Measurements from ENCODE around the gene CIDEB. TPM values are rescaled to one million over a fixed set of nuclear protein-coding genes. Genes with fewer than 3 reads are reported as not detected.
A peak's percentile ranks its signal among the peaks of the same experiment; 100 is the strongest.
"Not testable (repeated sequence)": the region's sequence is repeated elsewhere in the genome, so short reads cannot be mapped to it uniquely, and the experiment has no call there.

The CIDEB gene
- total RNA-seq, result 10 to 100 TPM in 1 of 9 donors, 1 to 10 TPM in 8; 1.7 to 10.1 (median 3.0) TPM
- 1 to 10 TPM; 2.6 to 3.2 TPM for polyA plus RNA-seq
- long read RNA-seq, donor 1, partial matches to known transcripts, result 0 of 4 reads
- long read RNA-seq, donor 1, other reads (novel, unspliced or antisense), result 2 of 4 reads
- long read RNA-seq, donor 2, partial matches to known transcripts, result 0 of 3 reads
- long read RNA-seq, donor 2, other reads (novel, unspliced or antisense), result 1 of 3 reads
- long read RNA-seq, donor 3, partial matches to known transcripts, result 0 of 6 reads
- long read RNA-seq, donor 3, other reads (novel, unspliced or antisense), result 2 of 6 reads

DNA sequence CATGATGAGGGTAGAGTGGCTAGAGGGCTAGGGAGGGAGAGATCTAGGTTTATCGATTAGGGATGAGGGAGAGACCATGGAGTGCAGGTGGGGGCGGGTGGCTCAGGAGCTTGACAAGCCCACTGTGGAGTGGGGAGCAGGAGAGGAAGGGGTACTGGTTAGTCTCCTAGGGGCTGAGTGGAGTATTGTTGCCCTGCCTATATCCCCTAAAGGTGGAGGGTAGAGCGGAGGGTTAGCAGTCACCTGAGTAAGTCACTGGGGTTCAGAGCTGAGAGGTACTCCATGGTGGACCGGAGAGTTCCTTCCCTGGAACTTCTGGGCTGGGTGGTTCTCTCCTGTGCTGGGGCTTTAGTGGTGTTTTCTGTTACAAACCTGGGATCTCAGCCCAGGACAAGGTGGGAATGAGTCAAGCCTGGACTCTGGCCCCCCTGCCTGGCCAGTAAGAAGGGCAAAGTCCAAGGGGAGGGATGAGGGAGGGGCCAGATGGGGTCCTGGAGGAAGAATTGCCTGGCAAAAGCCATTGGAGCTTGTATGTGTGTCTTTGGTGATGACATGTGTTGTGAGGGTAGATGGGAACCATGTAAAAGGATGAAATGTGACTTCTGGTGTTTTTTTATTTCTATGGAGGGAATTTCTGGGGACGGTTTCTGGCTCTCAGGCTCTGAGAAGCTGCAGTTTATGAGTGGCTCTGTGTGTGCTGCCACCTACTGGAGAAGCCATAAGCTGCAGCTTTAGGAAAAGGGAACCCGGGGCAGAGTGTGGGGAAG, at the start of gene CIDEB:
Gene CIDEB, minus strand, starts transcription at position 403 of the 767 bp plus-strand sequence. Its CDS starts 119 bp downstream, at position 284.
- peak in 3 of 4 donors; percentile 3 to 23 (median 13) for ATAC-seq
- H3K36me3 ChIP-seq, result peaks cover 0 to 52% (median 46%) of the 10 kb centered on the region in 9 donors

DNA sequence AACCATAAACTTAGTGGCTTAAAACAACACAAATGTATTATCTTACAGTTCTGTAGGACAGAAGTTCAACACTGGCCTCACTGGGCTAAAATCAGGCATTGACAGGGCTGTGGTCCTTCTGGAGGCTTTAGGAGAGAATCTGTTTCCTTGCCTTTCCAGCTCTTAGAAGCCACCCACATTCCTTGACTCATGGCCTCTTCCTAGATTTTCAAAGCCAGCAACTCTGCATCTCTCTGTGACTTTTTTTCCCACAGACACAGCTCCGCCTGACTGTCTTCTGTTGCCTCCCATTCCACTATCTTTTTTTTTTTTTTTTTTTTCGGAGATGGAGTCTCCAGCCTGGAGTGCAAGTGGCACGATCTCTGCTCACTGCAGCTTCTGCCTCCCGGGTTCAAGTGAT, 48.4 kb upstream of the CIDEB start:
- H3K36me3 ChIP-seq, result no peaks in the 10 kb centered on the region
- WGBS, 4 donors, result 78 to 95% (median 92%) methylated on average over 4 of the region's 4 CpGs
- TF ChIP-seq, protein P1, sequence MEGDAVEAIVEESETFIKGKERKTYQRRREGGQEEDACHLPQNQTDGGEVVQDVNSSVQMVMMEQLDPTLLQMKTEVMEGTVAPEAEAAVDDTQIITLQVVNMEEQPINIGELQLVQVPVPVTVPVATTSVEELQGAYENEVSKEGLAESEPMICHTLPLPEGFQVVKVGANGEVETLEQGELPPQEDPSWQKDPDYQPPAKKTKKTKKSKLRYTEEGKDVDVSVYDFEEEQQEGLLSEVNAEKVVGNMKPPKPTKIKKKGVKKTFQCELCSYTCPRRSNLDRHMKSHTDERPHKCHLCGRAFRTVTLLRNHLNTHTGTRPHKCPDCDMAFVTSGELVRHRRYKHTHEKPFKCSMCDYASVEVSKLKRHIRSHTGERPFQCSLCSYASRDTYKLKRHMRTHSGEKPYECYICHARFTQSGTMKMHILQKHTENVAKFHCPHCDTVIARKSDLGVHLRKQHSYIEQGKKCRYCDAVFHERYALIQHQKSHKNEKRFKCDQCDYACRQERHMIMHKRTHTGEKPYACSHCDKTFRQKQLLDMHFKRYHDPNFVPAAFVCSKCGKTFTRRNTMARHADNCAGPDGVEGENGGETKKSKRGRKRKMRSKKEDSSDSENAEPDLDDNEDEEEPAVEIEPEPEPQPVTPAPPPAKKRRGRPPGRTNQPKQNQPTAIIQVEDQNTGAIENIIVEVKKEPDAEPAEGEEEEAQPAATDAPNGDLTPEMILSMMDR (IDR thresholded peaks at IDR 0.05), result no peak
- TF ChIP-seq POLR2A (IDR thresholded peaks at IDR 0.05), result no peak
- H3K4me1 ChIP-seq, result peaks cover 0 to 13% (median 0%) of the 10 kb centered on the region in 12 donors
- DNase-seq (no peak), ATAC-seq (no peak)
- intact Hi-C loops (cut with DNase I), result no loop called here
- H3K4me3 ChIP-seq, result no peak overlapping the region
- H3K9me3 ChIP-seq, result no peaks in the 10 kb centered on the region
- no peak overlapping the region for H3K27ac ChIP-seq
- H3K27me3 ChIP-seq, result peaks cover 0 to 23% (median 0%) of the 10 kb centered on the region in 9 donors

More for the DNA sequence above, at the start of gene CIDEB:
- no peak for TF ChIP-seq POLR2A (IDR thresholded peaks at IDR 0.05)
- TF ChIP-seq, protein P1 (IDR thresholded peaks at IDR 0.05), result peak; percentile 79 to 96 (median 90)
- Histone ChIP-seq H3K9me3 (no peaks in the 10 kb centered on the region), H3K4me1 (peaks cover 9 to 52% (median 32%) of the 10 kb centered on the region in 12 donors), H3K27me3 (no peaks in the 10 kb centered on the region), H3K27ac (no peak within 1 kb of the TSS), H3K4me3 (no peak within 1 kb of the TSS)
- peak in 3 of 5 donors; percentile 42 to 59 (median 58) for DNase-seq
- intact Hi-C loops (cut with DNase I), result no loop called here
- 56 to 63% (median 61%) methylated on average over 6 of the region's 6 CpGs for WGBS, 4 donors

- H3K27me3 ChIP-seq, result peaks cover 0 to 26% (median 0%) of the 10 kb centered on the region in 9 donors
- H3K36me3 ChIP-seq, result no peaks in the 10 kb centered on the region
- H3K4me3 ChIP-seq, result no peak overlapping the region
- H3K4me1 ChIP-seq, result peaks cover 0 to 13% (median 0%) of the 10 kb centered on the region in 12 donors
- 89 to 94% (median 92%) methylated on average over 7 of the region's 7 CpGs for WGBS, 4 donors
- DNase-seq (no peak), ATAC-seq (no peak)
- intact Hi-C loops (cut with DNase I), result no loop called here
- H3K27ac ChIP-seq, result no peak overlapping the region
- no peaks in the 10 kb centered on the region for H3K9me3 ChIP-seq
- TF ChIP-seq, protein P1 (IDR thresholded peaks at IDR 0.05), result no peak
- TF ChIP-seq POLR2A (IDR thresholded peaks at IDR 0.05), result no peak
These were observed 47.2 kb upstream of the CIDEB start for GRCh38 chr14:24355009-24355408.

DNA sequence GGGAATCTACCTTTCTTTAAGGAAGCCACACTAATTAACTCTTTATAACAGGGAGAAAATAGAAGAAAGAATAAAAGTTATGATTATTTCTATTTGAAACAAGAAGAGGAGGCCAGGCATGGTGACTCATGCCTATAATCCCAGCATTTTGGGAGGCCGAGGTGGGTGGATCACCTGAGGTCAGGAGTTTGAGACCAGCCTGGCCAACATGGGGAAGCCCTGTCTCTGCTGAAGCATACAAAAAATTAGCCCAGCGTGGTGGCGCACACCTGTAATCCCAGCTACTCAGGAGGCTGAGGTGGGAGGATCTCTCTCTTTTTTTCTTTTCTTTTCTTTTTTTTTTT, 46.7 kb upstream of the CIDEB start:
- peaks cover 0 to 13% (median 0%) of the 10 kb centered on the region in 12 donors for H3K4me1 ChIP-seq
- intact Hi-C loops (cut with DNase I); ATAC-seq; H3K9me3 ChIP-seq; H3K4me3 ChIP-seq; H3K27ac ChIP-seq; DNase-seq; H3K36me3 ChIP-seq: not testable (repeated sequence)
- peaks cover 0 to 26% (median 0%) of the 10 kb centered on the region in 9 donors for H3K27me3 ChIP-seq
- 87 to 90% (median 88%) methylated on average over 3 of the region's 3 CpGs for WGBS, 4 donors

All from heart left ventricle (tissue), 16 donors.